K562 (cell line): ENCODE data around the gene KIRREL1.

Experiments
- ATF7 ChIP-seq: fragments of 450-650 bp; IDR thresholded peaks from 2 replicates; pipeline ENCODE4 v1.7.1; 2014; ENCODE audit warnings: mild to moderate bottlenecking, moderate library complexity
- POLR2A ChIP-seq: fragments of 450-650 bp; conservative IDR thresholded peaks from 2 replicates; pipeline ENCODE4 v1.6.1; 2016
- TF ChIP-seq, protein P1 (sequence below): fragments of 250-450 bp; sonication (Bioruptor Pico); IDR thresholded peaks from 2 replicates; pipeline ENCODE4 v1.5.0; 2020; ENCODE audit warnings: mild to moderate bottlenecking
- TF ChIP-seq, protein P2 (sequence below), 2 experiments: IDR thresholded peaks; 2 replicates each; pipeline ENCODE4 v1.6.1; 2012; ENCODE audit warnings: improper control_type of control experiment in 2 of 2, low read depth in 2 of 2, low read length in 2 of 2, borderline replicate concordance in 1 of 2

DNA sequence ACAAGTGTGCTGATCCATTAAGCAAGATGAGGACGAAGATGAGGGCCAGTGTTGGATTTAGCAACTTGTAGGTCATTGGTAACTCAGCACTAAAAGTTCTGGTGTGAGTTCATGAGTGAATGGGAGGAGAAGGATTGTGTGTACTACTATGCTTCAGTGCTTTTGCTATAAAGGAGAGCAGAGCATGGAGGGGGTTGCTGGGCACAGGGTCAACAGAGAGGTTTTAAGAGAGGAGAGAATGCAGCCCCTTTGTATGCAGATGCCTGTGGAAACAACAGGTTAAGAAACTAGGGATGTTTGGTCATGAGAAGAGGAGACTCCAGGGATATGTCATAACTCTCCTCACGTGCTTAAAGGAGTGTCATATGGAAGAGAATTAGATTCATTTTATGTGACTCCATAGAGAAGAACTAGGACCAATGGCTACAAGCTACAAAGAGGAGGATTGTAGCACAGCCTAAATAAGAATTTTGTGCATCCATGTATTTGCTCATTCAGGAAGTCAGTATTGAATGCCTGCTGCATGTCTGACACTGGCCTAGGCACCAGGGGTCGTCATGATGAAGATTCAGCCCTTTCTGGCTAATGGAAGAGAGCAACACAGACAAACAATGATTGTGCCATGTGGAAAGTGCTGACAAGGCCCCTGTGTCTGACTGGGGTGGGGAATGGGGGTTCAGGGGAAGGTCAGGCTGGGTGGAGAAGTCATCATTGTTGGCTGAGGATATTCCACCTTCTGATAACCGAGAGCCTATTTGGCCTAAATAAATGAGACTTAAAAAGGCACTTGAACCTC lies 53.5 kb downstream of the KIRREL1 start:
- TF ChIP-seq, protein P1, sequence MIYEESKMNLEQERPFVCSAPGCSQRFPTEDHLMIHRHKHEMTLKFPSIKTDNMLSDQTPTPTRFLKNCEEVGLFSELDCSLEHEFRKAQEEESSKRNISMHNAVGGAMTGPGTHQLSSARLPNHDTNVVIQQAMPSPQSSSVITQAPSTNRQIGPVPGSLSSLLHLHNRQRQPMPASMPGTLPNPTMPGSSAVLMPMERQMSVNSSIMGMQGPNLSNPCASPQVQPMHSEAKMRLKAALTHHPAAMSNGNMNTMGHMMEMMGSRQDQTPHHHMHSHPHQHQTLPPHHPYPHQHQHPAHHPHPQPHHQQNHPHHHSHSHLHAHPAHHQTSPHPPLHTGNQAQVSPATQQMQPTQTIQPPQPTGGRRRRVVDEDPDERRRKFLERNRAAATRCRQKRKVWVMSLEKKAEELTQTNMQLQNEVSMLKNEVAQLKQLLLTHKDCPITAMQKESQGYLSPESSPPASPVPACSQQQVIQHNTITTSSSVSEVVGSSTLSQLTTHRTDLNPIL (CRISPR knock-in tag): no peak
- TF ChIP-seq POLR2A (no peak), ATF7 (no peak)
- TF ChIP-seq, protein P2, sequence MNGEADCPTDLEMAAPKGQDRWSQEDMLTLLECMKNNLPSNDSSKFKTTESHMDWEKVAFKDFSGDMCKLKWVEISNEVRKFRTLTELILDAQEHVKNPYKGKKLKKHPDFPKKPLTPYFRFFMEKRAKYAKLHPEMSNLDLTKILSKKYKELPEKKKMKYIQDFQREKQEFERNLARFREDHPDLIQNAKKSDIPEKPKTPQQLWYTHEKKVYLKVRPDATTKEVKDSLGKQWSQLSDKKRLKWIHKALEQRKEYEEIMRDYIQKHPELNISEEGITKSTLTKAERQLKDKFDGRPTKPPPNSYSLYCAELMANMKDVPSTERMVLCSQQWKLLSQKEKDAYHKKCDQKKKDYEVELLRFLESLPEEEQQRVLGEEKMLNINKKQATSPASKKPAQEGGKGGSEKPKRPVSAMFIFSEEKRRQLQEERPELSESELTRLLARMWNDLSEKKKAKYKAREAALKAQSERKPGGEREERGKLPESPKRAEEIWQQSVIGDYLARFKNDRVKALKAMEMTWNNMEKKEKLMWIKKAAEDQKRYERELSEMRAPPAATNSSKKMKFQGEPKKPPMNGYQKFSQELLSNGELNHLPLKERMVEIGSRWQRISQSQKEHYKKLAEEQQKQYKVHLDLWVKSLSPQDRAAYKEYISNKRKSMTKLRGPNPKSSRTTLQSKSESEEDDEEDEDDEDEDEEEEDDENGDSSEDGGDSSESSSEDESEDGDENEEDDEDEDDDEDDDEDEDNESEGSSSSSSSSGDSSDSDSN (IDR thresholded peaks at IDR 0.05; ENCODE audit: borderline replicate concordance in 1 of 2, low read depth in 2 of 2, low read length in 2 of 2): no peak
